Mammary epithelial cell (primary cell): Measurements from ENCODE around the gene CALB2.

ENCODE experiments used
- EZH2 ChIP-seq: IDR thresholded peaks from 2 replicates; pipeline ENCODE4 v1.6.1; 2012; ENCODE audit warnings: low read length, inconsistent platforms, borderline replicate concordance
- TF ChIP-seq, protein P1 (sequence below), 2 donors: IDR thresholded peaks in 1 of 2; conservative IDR thresholded peaks in 1 of 2; 2 replicates each; pipeline ENCODE4 v1.5.1; 2011 to 2012; ENCODE audit warnings: inconsistent platforms in 2 of 2, low read length in 2 of 2, mild to moderate bottlenecking in 2 of 2, control low read depth in 1 of 2, low read depth in 1 of 2; ENCODE audit not compliant: insufficient read depth in 1 of 2; ENCODE audit errors: extremely low read depth in 1 of 2

DNA sequence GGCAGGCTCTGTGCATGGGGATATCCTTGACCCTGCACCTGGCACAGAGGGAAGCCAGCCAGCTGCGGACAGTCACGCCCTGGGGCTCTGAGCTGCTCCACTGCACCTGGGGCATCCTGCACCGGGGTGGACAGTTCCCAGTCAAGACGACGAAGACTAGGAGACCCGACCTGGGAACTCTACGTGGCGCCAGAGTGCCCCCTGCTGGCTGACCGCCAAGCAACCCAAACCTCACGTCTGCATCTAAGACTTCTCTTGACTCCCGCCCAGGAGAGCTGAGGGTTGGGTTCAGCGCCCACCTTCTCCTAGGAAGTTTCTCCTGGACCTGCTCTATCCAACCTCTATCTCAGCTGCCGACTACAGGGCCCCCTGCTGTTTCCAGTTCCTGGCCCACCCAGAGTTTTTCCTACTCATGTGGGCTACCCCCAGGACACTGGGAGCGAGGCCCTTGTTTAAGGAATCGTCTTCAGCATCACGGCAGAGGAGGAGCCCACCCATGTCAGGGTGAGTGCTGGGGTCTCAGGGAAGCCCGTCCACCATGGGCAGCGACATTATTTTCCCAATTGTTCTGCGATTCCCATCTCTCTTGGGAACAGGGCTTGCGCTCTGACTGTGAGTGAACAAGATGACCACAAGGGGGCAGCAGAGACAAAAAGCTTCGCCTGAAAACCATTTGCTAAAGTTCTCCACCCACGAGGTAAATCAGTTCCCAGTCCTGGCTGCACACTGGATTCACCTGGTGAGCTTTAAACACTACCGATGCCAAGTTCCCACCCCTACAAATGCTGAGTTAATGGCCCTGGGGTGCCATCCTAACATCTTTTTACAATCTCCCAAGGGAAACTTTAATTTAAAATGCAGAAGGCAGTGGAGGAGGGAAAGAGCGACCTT is 54.0 kb downstream of the CALB2 start:
- TF ChIP-seq, protein P1, sequence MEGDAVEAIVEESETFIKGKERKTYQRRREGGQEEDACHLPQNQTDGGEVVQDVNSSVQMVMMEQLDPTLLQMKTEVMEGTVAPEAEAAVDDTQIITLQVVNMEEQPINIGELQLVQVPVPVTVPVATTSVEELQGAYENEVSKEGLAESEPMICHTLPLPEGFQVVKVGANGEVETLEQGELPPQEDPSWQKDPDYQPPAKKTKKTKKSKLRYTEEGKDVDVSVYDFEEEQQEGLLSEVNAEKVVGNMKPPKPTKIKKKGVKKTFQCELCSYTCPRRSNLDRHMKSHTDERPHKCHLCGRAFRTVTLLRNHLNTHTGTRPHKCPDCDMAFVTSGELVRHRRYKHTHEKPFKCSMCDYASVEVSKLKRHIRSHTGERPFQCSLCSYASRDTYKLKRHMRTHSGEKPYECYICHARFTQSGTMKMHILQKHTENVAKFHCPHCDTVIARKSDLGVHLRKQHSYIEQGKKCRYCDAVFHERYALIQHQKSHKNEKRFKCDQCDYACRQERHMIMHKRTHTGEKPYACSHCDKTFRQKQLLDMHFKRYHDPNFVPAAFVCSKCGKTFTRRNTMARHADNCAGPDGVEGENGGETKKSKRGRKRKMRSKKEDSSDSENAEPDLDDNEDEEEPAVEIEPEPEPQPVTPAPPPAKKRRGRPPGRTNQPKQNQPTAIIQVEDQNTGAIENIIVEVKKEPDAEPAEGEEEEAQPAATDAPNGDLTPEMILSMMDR (conservative IDR thresholded peaks at IDR 0.05 in 1 of 2, IDR thresholded peaks at IDR 0.05 in 1 of 2; ENCODE audit: extremely low read depth in 1 of 2, insufficient read depth in 1 of 2, low read depth in 1 of 2, low read length in 2 of 2): peak; percentile 72 to 84
- no peak for TF ChIP-seq EZH2
